Suppressor macrophage treated with lipopolysaccharide for 1 hour (primary cell): ENCODE results near the gene SPACA9.
A peak's percentile ranks its signal among the peaks of the same experiment; 100 is the strongest.

Experiments used
- DNase-seq, 3 donors: peaks; one replicate each; pipeline ENCODE4 v3.0.0-alpha.2; 2020 to 2022

SPACA9 gene

GRCh38 chr9:132864277-132864676 lies 14.4 kb upstream of the SPACA9 start:
- DNase-seq: no peak

GRCh38 chr9:132864691-132865090 lies 14.0 kb upstream of the SPACA9 start:
- DNase-seq: no peak

- DNase-seq: no peak
These were observed 11.8 kb upstream of the SPACA9 start for GRCh38 chr9:132866898-132867297.

GRCh38 chr9:132869266-132869665 lies 9.4 kb upstream of the SPACA9 start:
- DNase-seq: no peak

- no peak for DNase-seq
These were observed 5.3 kb upstream of the SPACA9 start for GRCh38 chr9:132873403-132873802.

GRCh38 chr9:132875159-132875558 lies 3.5 kb upstream of the SPACA9 start:
- DNase-seq: no peak

- no peak for DNase-seq
These were observed 1.8 kb upstream of the SPACA9 start for GRCh38 chr9:132876849-132877248.

- DNase-seq: no peak
These were observed 1.3 kb upstream of the SPACA9 start for GRCh38 chr9:132877458-132877823.

- peak; percentile 79 to 94 (median 91) for DNase-seq
These were observed 639 bp upstream of the SPACA9 start, which contains the start of gene AK8 for GRCh38 chr9:132877824-132878694. Gene AK8 (minus strand): TSS chr9:132878284. CDS start chr9:132878255, 29 bp downstream.

GRCh38 chr9:132879457-132880323 lies 992 bp downstream of the SPACA9 start:
- DNase-seq: peak in 1 of 3 donors; percentile 27

GRCh38 chr9:132880324-132880661 lies 1.6 kb downstream of the SPACA9 start:
- no peak for DNase-seq

GRCh38 chr9:132881826-132882225 lies 3.1 kb downstream of the SPACA9 start:
- no peak for DNase-seq

- DNase-seq: no peak
These were observed 3.9 kb downstream of the SPACA9 start for GRCh38 chr9:132882616-132883015.

GRCh38 chr9:132883349-132884294 lies 4.9 kb downstream of the SPACA9 start:
- DNase-seq: no peak

- no peak for DNase-seq
These were observed 7.1 kb downstream of the SPACA9 start for GRCh38 chr9:132885720-132886333.

GRCh38 chr9:132886334-132886725 lies 7.6 kb downstream of the SPACA9 start:
- DNase-seq: no peak

GRCh38 chr9:132887181-132888120 lies 8.8 kb downstream of the SPACA9 start:
- DNase-seq: no peak

GRCh38 chr9:132888151-132888550 lies 9.5 kb downstream of the SPACA9 start:
- no peak for DNase-seq

GRCh38 chr9:132892400-132892799 lies 13.7 kb downstream of the SPACA9 start:
- DNase-seq: no peak

- DNase-seq: no peak
These were observed 15.6 kb downstream of the SPACA9 start for GRCh38 chr9:132894346-132894745.
